SK-N-MC (cell line): ENCODE results near the gene SYN1.

Source experiments
- DNase-seq: peaks from one replicate; pipeline ENCODE4 v3.0.0-alpha.2; 2011; ENCODE audit warnings: low read depth, low spot score
- H3K27ac ChIP-seq: fragments of 200-600 bp; sonication (generic); 2 replicates; pipeline ENCODE4 v1.5.1; 2016; ENCODE audit warnings: mixed run types
- H3K36me3 ChIP-seq: fragments of 200-600 bp; sonication (generic); 2 replicates; pipeline ENCODE4 v1.6.1; 2017; ENCODE audit warnings: antibody characterized with exemption, low read length, mixed read lengths; ENCODE audit not compliant: insufficient read depth
- H3K4me3 ChIP-seq: fragments of 200-600 bp; sonication (generic); 2 replicates; pipeline ENCODE4 v1.5.1; 2016
- H3K9ac ChIP-seq: fragments of 200-600 bp; sonication (generic); 2 replicates; pipeline ENCODE4 v1.8.0; 2017; ENCODE audit warnings: mixed run types, mixed read lengths; ENCODE audit not compliant: insufficient read length
- H3K9me3 ChIP-seq: fragments of 200-600 bp; sonication (generic); 2 replicates; pipeline ENCODE4 v1.6.1; 2017; ENCODE audit warnings: low read depth, mild to moderate bottlenecking, antibody characterized with exemption, low read length, moderate library complexity, mixed read lengths
- EZH2 ChIP-seq: fragments of 200-600 bp; sonication (generic); IDR thresholded peaks from one replicate; pipeline ENCODE4 v1.6.1; 2017; ENCODE audit warnings: antibody characterized with exemption
- FOXP2 ChIP-seq: optimal IDR thresholded peaks from 2 replicates; pipeline ENCODE3; 2011; ENCODE audit warnings: mild to moderate bottlenecking, moderate library complexity; ENCODE audit not compliant: insufficient read depth; ENCODE audit errors: extremely low read length, control extremely low read depth
- POLR2AphosphoS5 ChIP-seq: IDR thresholded peaks from 2 replicates; pipeline ENCODE4 v1.6.1; 2012; ENCODE audit warnings: mild to moderate bottlenecking, low read depth, low read length, borderline replicate concordance

Gene SYN1

GRCh38 chrX:47651043-47651905, 31.6 kb upstream of the SYN1 start:
- Histone ChIP-seq H3K9ac (peak overlapping the region; percentile 48), H3K27ac (no peak overlapping the region), H3K36me3 (no peaks in the 10 kb centered on the region; the same call in 1 of the 2 replicates), H3K9me3 (no peaks in the 10 kb centered on the region), H3K4me3 (peak overlapping the region; percentile 74)
- DNase-seq, result no peak
- TF ChIP-seq FOXP2, result no peak
- no peak for TF ChIP-seq POLR2AphosphoS5
- TF ChIP-seq EZH2, result no peak

DNA sequence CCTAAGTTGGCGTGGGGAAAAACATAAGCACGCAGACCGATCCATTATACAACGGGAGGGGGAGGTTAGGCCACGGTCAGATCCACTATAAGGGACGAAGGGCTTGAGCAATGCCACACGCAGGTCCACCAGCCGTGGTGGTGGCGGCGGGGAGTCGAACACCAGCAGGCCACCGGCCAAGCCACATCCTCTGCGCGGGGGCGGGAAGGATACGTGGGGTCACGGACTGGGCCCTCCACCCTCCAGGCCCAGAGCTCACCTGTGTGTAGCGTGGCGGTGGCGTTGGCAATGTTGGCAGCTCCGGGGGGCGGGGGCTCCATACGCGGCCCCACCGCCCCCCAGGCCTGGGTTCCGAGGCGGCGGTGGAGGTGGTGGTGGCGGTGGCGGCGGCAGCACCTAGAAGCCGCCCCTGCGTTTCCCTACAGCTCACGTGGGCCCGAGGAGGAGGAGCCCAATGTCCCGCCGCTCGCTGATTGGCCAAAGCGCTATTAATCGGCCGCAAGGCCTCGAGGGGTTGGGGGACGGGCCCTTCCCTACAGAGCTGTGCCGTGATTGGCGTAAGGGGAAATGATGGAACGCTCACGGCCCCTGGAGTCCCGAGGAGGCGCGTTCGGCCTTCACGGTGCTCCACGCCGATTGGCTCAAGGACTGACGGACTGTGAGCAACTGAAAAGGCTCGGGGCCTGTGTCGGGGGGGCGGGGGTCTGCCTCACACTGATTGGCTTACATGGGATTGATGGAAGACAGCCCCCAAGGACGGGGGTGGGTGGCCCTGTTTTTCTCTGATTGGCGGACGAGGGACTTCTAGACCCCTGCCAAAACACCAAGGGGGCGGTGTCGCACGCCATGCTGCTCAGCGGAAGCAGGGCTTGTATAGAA, 30.7 kb upstream of the SYN1 start, which contains the start of gene ELK1:
Gene ELK1, minus strand, starts transcription at position 400 of the 879 bp plus-strand sequence. CDS start 9,122 bp downstream, outside the sequence.
- peak within 1 kb of the TSS; percentile 77 for H3K9ac ChIP-seq
- H3K9me3 ChIP-seq, result no peaks in the 10 kb centered on the region
- no peaks in the 10 kb centered on the region; the same call in 1 of the 2 replicates for H3K36me3 ChIP-seq
- peak; percentile 82 for DNase-seq
- no peak for TF ChIP-seq FOXP2
- TF ChIP-seq EZH2, result no peak
- TF ChIP-seq POLR2AphosphoS5, result no peak; the same call in none of the 2 replicates
- H3K4me3 ChIP-seq, result peak within 1 kb of the TSS; percentile 81
- H3K27ac ChIP-seq, result no peak within 1 kb of the TSS

DNA sequence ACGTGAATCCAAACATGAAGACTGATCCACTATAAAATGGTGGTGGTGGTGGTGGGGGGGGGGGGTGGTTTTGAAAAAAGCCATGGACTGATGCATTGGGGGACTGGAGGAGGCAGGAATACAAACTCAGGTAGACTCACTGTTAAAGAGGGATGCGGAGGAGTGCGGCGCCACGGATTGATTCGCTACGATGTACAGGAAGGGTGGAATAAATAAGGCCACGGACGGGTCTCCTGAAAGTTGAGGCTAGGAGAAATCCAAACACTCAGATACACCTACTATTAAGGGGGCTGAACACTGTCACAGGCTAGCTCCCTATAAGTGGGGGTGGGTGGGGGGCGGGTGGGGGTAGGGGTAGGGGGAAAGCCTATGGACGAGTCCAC, 30.1 kb upstream of the SYN1 start:
- TF ChIP-seq FOXP2, result no peak
- no peak for TF ChIP-seq POLR2AphosphoS5
- no peak for TF ChIP-seq EZH2
- Histone ChIP-seq H3K4me3 (peak overlapping the region; percentile 81), H3K9ac (peak overlapping the region; percentile 77), H3K9me3 (no peaks in the 10 kb centered on the region), H3K36me3 (no peaks in the 10 kb centered on the region; the same call in 1 of the 2 replicates), H3K27ac (no peak overlapping the region)
- DNase-seq, result no peak

DNA sequence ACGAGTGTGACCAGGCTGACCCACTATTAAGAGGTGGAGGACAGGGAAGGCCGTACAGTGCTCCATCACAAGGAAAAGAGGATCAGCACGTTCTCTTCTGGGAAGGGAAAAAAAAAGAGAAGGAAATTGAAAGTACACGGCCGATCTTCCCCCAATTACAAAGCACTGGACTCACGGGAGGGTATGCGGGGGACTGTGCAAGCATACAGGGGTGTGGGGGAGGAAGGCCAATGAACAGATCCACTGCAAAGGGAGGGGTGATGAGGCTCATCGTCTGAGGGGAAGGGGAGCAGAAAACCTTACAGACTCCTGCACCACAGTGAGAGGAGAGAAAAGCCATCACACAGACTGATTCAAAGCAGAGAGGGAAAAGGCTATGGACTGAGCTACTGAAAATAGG, 29.6 kb upstream of the SYN1 start:
- Histone ChIP-seq H3K9ac (peak overlapping the region; percentile 55), H3K27ac (no peak overlapping the region), H3K4me3 (peak overlapping the region; percentile 81), H3K36me3 (no peaks in the 10 kb centered on the region; the same call in 1 of the 2 replicates), H3K9me3 (no peaks in the 10 kb centered on the region)
- DNase-seq, result no peak
- TF ChIP-seq EZH2 (no peak), FOXP2 (no peak), POLR2AphosphoS5 (no peak)

DNA sequence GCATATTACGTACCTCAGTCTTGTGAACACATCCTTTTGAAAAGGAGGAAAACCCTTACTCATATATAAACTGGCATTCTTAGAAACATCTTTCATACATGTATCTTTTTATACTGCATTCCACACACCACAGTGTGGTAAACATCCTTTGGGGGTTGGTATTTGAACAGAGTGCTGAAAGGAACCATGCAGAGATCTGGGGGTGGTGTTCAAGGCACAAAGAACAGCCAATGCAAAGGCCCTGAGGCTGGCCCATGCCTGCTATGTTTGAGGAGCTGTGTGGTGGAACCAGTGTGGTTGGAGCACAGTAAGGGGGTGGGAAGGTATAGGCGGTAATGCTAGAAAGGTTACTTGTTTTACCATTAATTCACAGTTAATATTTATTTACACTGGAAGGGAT, 28.7 kb upstream of the SYN1 start:
- no peak for DNase-seq
- H3K4me3 ChIP-seq, result no peak overlapping the region
- H3K9ac ChIP-seq, result no peak overlapping the region
- no peaks in the 10 kb centered on the region for H3K9me3 ChIP-seq
- H3K27ac ChIP-seq, result no peak overlapping the region
- H3K36me3 ChIP-seq, result peaks cover 4% of the 10 kb centered on the region; the same call in 1 of the 2 replicates
- TF ChIP-seq FOXP2, result no peak
- no peak for TF ChIP-seq EZH2
- no peak for TF ChIP-seq POLR2AphosphoS5

GRCh38 chrX:47646636-47647035, 27.0 kb upstream of the SYN1 start:
- Histone ChIP-seq H3K27ac (no peak overlapping the region), H3K9me3 (no peaks in the 10 kb centered on the region), H3K9ac (no peak overlapping the region), H3K4me3 (no peak overlapping the region), H3K36me3 (peaks cover 13% of the 10 kb centered on the region)
- TF ChIP-seq FOXP2 (no peak), POLR2AphosphoS5 (no peak), EZH2 (no peak)
- no peak for DNase-seq

DNA sequence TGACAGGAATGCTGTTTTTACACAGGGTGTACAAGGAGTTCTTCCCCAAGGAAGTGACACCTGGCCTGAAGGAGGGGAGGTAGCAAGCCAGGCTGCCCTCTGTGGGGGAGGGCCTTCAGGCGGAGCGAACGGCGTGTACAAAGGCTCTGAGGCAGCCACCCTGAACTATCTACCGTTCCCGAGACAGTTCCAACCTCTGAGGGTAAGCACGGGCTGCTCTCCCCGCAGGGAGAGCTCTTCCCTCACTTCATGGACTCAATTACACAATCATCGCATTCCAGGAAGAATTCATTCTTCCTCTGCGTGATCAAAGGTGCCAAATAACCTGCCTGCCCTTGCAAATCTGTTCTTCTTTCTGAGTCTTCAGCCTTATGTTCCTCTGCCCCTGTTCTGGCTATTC, 25.9 kb upstream of the SYN1 start:
- DNase-seq, result no peak
- H3K4me3 ChIP-seq, result no peak overlapping the region
- TF ChIP-seq POLR2AphosphoS5, result no peak
- no peak for TF ChIP-seq EZH2
- TF ChIP-seq FOXP2, result no peak
- no peaks in the 10 kb centered on the region for H3K9me3 ChIP-seq
- peaks cover 24% of the 10 kb centered on the region for H3K36me3 ChIP-seq
- no peak overlapping the region for H3K27ac ChIP-seq
- no peak overlapping the region for H3K9ac ChIP-seq

DNA sequence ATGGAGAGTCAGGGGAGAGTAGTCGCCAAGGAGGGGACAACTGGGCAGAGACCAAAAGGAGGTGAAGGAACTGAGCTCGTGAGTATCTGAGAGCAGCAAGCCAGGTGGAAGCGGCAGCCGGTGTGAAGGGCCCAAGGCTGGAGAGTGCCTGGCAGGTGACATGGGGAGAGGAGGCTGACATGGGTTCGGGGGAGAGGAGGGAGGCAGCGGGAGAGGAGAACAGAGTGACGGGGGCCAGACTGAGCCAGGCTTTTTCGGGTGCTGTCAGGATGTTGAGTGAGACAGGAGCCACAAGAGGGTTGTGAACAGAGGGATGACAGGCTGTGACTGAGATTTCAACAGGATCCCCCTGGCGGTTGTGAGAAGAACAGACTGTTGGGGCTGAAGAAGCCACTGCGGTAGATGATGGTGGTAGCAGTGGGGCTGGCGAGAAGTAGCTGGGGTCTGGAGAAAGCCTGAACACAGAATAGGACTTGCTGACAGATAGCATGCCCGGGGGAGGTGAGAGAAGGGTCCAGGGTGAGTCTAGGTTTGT, 25.0 kb upstream of the SYN1 start:
- DNase-seq, result no peak
- no peak overlapping the region for H3K4me3 ChIP-seq
- H3K27ac ChIP-seq, result no peak overlapping the region
- no peak for TF ChIP-seq POLR2AphosphoS5
- no peak for TF ChIP-seq FOXP2
- TF ChIP-seq EZH2, result no peak
- H3K9me3 ChIP-seq, result no peaks in the 10 kb centered on the region
- H3K36me3 ChIP-seq, result peaks cover 33% of the 10 kb centered on the region
- no peak overlapping the region for H3K9ac ChIP-seq
